Femur (tissue), 1 donor: ENCODE data around the gene CEP112.
"Not testable (repeated sequence)": the region's sequence is repeated elsewhere in the genome, so short reads cannot be mapped to it uniquely, and the experiment has no call there.

Experiments used
- DNase-seq: peaks from one replicate; pipeline ENCODE4 v3.0.0-alpha.2; 2017

CEP112 gene

DNA sequence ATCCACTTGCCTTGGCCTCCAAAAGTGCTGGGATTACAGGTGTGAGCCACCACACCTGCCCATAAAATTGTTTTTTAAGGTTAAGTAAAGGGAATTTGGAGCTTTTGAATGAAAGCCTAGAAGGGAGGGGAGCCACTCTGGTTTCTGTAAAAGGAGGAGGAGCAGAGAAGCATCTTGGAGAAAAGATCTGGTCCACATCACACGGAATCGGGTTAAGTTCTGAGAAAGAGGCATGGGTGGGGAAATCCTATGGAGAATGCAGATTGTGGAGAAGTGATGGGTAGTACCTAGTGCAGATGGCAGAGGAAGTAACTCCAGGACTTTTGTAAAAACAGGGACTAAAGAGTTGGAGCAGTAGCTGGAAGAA, 18.3 kb upstream of the CEP112 start:
- DNase-seq: no peak

DNA sequence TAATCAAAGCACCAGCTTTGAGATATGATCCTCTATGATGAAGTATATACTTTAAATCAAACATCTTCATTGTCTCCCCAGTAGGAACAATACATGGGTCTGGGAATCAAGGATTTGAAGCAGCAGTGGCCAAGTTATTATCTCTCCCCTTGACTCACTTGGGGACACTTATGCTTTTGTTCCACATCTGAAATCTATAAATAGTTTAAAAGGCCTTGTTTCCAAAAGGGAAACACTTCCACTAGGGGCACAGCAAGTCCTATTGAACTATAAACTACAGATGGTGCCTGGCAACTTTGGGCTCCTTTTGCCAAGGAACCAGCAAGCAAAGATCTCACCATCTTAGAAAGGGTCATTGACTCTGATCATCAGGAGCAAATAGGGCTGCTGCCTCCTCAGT, 16.0 kb upstream of the CEP112 start:
- DNase-seq: no peak

DNA sequence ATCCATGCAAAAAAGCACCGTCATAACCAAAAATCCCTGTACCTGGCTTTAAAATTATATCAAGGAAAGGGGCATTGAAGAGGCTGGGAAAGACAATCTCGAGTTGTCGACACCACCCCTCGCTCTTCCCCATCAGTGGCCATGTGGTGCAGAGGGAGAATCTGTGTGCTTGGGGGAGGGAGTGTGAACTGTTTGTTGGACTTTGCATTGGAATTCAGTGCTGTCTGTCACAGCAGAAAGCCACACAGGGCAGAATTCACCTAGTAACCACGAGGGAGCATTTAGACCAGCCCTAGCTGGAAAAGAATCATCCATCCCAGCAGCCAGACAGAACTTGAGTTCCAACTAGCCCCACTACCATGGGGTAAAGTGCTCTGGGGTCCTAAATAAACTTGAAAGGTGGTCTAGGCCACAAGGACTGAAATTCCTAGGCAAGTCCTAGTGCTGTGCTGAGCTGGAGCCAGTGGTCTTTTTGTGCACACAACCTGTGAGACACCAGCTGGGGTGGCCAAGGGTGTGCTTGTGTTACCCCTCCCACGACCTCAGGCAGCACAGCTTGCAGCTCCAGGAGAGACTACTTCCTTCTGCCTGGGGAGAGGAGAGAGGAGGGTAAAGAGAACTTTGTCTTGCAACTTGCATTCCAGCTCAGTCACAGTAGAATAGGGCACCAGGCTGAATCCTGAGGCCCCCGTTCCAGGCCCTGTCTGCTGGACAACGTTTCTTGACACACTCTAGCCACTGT, 11.5 kb upstream of the CEP112 start:
- DNase-seq: no peak

DNA sequence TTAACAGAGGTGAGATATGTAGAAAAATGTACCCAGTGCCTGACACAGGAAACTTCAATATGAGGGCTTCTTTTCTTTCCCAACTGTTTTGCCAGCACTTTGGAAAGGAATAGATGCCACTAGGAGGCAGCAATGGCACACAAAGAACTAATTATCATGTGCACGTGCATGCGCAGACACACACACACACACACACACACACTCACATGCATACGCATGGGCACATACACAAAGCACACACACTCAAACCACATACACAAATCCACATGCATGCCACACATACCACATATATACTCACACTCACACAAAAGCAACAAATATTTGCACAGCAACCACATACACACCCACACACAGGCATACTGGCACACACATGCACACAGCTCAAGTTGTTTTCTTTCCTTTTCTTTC, 8.8 kb upstream of the CEP112 start:
- DNase-seq: peak; percentile 52

DNA sequence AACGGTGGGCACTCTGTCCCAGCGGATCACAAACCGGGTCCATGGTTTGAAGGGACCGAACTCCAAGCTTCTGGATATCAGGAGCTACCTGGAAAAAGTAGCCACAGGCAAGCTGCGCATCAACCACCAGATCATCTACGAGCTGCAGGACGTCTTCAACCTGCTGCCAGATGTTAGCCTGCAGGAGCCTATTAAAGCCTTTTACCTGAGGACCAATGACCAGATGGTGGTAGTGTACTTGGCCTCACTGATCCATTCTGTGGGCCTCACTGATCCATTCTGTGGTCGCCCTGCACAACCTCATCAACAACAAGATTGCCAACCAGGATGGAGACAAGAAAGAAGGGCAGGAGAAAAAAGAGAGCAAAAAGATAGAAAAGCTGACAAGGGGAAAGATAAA, 6.3 kb upstream of the CEP112 start:
- DNase-seq: no peak

DNA sequence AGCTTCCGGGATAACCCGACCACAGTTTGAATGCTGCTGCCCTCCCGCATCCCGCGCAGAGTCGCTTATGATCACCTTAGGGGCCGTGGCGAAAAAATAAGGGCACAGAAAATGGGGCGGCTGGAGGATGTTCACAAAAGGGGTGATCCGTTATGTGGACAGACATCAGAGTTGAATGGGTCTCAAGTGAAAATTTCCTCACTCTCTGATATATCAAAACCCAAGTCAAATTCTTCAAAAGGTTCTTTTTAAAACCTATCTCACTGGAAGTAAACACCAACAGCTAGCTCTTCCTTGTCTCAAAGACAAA, 400 bp upstream of the CEP112 start:
- no peak for DNase-seq

DNA sequence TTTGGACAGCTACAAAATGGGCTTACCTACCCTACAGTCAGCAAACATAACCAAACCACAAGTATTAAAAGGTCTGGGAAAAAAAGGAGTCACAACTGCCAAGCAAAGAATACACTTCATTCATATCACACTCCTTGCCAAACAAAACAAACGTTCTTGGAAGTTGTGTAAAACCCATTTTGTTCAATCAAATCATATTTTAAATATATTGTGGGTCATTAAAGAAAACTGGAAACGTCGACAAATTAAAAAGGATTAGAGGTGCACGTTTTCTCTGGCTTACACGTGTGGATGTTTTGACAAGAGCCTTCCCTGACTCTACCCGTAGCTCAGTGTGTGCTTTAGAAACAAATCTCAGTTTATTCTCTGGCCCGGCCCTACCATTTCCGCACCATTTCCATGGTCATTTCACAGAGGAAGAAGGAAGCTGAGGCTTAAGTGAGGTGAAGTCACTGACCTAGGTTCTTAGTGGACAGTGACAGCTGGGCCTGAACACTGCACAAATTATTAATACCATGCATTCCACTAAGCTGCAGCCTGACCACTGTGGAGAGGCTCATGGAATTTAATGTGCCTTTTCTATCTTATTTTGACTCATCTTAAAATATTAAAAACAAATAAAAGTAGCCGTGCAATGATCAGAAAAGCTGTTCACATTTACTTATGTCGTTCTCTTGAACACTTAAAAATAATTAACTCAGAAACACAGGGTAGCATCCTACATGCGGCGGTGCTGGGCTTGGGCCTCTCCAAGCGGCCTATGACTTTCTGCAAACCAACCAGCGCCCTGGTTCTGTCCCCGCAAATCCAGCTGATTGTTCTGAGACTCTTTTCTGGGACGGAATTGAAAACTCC, 968 bp downstream of the CEP112 start:
- DNase-seq: peak; percentile 33

DNA sequence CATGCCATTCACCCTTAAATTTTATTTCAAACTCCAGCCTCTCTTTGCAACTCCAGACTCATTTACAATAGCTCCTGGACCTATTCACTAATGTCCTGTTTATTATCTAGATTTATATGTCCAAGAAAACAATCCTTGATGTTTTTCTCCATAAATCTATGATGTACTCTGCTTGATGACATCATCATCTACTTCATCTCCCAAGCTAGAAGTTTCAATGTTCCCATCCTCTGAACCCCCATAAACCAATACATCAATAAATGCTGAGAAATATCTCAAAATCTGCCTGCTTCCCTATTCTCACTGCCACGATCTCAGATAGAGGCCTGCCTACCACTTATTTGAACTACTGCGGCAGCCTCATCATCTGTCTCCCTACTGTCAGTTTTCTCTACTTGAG, 4.2 kb downstream of the CEP112 start:
- DNase-seq: no peak

DNA sequence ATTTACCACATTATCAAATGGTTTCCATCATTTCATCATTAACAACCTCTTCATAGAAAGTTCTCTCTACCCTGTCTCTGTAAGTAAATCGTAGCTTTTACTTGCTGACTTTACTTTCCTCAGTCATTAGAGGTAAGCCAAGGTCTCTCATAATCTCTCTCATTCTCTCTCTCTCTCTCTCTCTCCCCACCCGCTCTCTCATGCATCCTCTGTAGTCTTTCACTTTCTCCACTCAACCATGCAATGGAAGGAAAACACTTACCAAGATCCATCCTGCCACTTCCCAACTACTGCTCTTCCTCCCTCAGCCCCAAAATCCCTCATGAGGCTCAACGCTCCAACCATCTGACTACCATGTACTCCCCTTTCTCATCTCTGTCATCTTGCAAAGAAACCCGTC, 6.1 kb downstream of the CEP112 start:
- DNase-seq: no peak

DNA sequence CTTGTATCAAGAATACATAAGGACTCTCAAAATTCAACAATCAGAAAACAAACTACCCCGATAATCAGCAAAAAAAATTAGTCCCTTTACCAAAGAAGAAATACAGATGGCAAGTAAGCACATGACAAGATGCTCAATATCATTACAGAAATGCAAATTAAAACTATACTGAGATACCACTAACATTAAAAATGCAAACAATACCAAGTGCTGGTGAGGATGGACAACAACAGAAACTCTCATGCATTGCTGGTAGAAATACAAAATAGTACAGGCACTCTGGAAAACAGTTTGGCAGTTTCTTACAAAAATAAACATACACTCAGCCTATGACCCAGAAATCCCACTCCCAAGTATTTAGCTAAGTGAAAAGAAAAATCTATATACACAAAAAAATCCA, 7.5 kb downstream of the CEP112 start:
- DNase-seq: no peak

DNA sequence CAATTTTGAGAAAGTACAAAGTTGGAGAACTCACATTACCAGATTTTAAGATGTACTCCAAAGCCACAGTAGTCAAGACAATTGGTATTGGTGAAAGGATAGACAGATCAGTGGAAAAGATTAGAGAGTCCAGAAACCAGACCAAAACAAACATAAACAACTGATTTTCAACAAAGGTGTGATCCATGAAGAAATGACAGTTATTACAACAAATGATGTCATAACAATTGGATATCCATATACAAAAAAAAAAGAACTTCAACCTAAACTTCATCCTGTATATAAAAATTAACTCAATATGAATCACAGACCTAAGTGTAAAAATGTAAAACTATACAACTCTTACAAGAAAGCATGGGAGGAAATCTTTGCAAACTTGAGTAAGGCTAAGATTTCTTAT, 8.4 kb downstream of the CEP112 start:
- no peak for DNase-seq

DNA sequence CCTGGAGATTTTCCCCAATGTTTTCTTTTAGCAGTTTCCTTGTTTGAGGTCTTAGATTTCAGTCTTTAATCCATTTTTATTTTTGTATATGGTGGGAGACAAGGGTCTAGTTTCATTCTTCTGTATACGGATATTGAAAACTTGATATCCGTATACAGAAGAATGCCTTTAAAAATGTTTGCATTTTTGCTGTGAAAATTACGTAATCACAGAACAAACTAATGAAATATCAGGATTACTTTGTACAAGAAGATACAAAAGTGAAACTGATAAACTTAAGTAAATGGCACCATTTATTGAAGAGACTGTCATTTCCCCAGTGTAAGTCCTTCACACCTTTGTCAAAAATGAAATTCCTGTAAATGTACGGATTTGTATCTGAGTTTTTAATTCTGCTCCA, 13.3 kb downstream of the CEP112 start:
- no peak for DNase-seq

DNA sequence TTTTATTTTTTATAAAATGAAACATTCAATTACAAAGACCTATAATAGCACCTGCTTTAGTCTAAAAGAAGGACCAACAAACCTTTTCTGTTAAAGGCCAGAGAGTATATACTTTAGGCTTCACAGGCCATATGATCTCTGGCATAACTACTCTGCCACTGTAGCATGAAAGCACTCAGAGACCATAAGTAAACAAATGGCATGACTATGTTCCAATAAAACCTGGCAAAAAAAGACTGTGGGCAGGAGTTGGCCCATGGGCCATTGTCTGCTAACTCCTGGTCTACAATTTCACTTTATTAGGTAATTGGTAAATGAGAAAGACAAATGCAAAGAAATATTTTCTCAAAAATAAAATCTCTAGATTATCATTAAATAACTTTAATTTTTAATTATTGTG, 14.9 kb downstream of the CEP112 start:
- no peak for DNase-seq

DNA sequence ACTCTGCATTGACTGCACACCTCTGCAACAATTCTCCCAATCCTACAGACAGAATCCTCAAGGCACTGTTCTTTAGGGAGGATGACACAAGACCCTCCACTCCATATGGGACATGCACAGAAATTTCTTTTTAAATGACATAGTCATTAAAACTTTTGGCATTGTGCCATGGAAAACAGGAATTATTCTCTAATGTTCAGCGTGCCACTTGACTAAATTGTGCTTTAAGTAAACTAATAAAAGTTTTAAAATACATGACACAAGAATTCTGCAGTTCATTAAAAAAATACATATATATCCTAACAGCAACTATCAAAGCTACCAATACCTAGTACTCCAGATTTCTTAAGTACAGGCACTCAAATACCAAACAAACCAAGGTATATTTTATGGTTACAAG, 16.0 kb downstream of the CEP112 start:
- DNase-seq: no peak

DNA sequence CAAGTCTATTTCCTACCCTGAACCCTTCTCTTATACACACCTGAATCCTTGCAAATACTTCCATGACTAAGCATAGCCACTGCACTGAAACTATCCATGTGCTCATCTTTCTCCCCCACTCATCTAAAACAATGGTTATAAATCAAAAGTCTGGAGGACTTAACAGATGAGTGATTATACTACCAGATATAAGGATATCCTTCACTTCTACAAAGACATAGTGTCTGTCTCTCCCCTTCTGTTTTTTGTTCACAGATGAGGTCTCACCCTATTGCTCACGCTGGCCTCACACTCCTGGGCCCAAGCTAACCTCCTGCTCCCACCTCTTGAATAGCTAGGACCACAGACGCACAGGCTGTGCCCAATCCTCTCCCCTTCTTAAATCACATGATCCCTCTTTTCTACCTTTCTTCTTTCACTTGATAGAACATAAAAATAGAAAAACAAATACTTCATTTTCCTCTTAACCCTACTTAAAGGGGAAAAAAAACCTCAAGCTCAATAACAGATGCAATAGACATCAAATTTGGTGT, 19.2 kb downstream of the CEP112 start:
- no peak for DNase-seq

DNA sequence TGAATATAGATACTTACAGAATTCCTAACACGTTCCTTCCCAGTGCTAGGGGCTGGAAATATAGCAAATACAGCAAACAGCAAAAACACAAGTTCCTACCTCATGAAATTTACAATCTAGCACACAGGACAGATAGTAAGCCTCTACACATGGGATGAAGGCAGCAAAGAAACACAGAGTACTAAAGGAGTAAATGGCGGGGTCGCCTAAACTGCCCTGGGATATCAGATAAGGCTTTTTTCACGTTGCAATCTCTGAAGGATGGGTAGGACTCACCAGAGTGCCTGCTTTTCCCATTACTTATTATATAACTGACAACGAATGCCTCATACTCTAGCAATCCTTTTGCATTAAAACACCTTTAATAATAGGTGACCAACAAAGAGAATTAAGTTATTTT, 19.8 kb downstream of the CEP112 start:
- no peak for DNase-seq

DNA sequence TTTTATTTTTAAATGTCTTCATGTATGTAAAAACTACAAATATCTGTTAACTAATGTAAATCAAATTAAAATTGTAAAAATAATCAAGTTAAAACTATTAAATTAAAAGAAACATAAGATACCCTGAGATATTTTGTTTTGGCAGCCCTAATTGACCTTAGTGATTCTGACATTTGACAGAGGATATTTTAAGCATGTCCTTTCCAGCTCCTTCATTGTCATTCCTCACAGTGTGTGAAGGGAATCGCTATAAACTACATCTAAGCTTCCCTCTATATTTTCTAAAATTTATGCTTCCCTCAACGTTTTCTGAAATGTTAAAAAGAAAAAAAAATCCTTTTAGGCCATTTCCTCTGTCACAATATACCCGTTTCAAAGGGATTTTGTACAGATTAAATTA, 20.2 kb downstream of the CEP112 start:
- no peak for DNase-seq

DNA sequence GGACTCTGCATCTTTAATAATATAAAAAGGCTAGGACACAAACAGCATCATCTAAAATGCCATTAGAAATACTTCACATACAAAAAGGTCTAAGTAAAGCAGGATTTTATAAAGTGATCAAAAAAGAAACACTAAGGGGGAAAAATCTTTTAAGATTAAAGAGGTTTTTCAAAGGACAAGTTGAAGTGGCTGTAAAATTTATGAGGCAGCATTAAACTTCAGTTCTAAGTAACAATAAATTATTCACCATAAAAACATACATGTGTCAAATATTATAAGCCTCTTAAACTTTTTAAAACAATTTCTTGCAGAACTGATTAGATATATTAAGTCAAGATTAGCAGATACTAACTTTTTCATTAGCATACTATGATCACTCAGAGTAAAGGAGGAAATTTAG, 20.8 kb downstream of the CEP112 start:
- no peak for DNase-seq

DNA sequence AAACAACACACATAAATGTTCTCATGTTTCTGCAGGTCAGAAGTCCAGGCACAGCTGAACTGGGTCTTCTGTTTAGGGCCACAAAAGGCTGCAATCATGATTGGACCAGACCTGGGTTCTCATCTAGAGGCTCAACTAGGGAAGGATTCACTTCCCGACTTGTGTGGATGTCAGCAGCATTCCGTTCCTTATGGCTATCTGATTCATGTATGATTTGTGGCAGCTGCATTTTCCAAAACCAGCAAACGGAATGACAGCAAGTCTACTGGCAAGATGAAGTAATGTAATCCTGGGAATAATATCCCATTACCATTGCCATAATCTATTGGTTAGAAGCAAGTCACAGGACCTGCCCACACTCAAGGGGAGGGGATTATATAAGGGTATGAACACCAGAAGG, 22.1 kb downstream of the CEP112 start:
- no peak for DNase-seq

DNA sequence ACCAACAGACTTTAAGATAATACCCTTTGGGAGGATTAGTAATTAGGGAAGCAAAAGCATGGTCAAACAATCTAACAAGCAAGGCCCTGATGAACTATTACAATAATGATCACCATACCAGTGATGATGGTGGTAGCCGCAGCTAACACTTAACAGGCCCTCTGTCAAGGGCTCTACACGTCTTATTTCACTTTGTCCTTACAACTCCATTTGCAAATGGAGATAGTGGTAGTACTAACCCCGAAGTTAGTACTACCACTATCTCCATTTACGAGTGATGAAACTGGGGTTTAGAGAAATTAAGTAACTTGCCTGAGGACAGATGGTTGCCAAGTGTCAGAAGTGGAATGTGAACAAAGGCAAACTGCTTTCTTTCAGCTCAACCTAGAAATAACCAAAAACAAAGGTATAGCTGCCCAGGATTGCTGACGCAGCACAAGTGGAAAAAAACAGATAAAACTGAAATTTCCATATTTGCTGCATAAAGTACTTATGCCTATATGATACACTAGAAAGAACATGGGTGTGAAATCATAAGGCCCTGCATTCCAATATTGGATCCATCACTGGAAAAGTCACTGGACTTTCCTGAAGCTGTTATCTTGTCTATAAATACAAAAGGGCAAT, 24.6 kb downstream of the CEP112 start:
- DNase-seq: no peak

DNA sequence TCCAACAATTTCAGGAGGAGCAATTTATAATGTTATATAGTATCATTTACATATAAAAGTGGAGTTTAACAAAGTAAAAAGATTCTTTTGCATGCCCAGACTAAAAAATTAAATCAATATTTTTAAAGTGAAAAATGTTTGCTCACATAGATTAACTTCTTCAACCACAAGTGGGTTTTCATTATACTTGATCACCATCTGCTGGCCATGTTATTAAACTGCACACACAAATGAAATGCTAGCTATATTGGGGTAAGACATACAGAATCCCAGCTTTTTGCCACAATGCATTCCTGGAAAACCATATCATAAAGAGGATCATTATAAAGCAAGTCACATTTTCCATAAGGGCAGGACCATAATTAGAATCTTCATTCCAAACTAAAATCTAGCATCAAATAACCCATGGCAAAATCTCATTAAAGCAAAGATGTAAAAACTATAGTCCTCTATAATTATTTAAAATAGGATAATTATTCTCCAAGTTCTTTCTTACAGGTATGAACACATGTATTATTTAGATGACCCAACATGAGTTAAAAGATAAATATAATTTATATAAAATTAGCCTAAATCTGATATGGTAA, 26.3 kb downstream of the CEP112 start:
- DNase-seq: no peak

DNA sequence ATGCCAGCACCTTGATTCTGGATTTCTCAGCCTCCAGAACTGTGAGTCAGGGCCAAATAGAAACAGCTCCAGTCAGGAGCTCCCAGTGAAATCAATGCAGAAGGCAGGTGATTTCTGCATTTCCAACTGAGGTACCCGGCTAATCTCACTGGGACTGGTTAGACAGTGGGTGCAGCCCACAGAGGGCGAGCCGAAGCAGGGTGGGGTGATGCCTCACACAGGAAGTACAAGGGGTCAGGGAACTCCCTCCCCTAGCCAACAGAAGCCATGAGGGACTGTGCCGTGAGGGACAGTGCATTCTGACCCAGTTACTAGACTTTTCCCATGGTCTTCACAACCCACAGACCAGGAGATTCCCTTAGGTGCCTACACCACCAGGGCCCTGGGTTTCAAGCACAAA, 36.9 kb downstream of the CEP112 start:
- DNase-seq: not testable (repeated sequence)

DNA sequence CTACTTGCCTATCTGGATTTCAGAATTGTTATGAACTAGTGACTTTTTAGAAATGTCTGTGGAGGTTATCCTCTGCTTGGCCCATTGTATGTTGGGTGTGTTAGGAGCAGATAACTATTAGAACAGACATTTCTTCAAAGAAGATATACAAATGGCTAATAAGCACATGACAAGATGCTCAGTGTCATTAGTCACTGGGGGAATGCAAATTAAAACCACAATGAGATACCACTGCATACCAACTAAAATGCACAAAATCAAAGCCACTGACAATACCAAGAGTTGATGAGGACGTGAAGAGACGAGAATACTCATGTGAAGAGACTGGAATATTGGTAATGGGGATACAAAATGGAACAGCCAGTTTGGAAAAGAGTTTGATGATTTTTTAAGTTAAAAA, 39.2 kb downstream of the CEP112 start:
- no peak for DNase-seq

DNA sequence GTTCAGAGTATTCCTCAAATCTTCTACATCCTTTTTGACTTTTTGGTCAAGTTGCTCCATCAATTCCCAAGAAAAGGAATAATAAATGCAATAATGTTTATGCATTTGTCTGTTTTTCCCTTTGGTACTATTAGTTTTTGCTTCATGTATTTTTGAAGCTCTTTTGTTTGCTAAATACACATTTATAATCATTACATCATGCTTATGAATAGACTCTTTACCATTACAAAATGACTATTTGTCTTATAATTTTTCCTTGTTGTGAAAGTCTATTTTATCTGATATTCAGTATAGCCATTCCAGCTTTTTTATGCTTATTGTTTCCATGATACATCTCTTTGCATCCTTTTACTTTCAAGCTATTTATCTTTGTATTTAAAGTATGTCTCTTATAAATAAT, 41.2 kb downstream of the CEP112 start:
- DNase-seq: no peak
